HG02763 (cell line): ENCODE results near the gene ZNF653.
"Not testable (repeated sequence)": the region's sequence is repeated elsewhere in the genome, so short reads cannot be mapped to it uniquely, and the experiment has no call there.

Experiments
- ATAC-seq: cut with Tn5 transposase; IDR thresholded peaks from one replicate; pipeline ENCODE4 v1.9.1; 2021; ENCODE audit warnings: mild to moderate bottlenecking, moderate library complexity; ENCODE audit not compliant: unreplicated experiment

Gene ZNF653

DNA sequence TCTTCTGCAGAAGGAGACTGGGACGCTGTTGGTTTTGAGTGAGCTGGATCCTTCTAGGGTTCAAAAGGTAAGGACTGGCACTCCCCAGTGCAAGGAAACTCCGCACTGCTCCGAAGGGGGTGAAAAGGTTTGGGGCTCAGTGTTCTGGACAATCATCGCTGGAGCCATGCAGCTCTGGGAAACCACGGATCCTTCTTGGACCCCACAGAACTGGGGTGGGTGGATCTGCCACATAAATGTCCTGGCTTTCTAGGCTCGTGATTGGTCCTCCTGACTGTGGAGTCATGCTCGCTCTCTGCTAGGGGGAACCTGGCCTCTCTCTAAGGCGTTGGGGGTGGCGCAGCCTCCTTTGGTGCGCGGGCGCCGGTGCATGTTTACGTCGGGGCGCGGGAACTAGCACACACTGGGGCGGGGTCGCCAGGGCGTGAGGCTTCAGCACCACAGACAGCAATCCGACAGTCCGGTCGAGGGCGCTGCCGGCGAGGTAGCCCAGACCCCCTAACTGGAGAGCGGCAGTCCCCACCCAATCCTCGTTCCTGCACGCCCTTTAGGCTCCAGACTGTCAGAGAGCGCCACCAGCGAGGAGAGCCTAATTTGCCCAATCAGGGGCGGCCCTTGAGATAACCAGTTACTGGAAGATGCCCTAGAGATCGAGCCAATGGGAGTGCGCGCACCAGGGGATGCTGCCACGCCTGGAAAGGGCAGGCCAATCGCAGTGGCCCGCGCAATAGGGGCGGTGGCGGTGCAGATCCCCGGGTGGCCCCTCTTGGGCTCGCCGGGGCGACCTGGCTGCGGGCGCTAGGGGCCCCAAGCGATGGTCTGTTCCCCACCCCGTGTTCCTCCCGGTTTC, 23.9 kb downstream of the ZNF653 start:
- ATAC-seq, result peak; percentile 63

DNA sequence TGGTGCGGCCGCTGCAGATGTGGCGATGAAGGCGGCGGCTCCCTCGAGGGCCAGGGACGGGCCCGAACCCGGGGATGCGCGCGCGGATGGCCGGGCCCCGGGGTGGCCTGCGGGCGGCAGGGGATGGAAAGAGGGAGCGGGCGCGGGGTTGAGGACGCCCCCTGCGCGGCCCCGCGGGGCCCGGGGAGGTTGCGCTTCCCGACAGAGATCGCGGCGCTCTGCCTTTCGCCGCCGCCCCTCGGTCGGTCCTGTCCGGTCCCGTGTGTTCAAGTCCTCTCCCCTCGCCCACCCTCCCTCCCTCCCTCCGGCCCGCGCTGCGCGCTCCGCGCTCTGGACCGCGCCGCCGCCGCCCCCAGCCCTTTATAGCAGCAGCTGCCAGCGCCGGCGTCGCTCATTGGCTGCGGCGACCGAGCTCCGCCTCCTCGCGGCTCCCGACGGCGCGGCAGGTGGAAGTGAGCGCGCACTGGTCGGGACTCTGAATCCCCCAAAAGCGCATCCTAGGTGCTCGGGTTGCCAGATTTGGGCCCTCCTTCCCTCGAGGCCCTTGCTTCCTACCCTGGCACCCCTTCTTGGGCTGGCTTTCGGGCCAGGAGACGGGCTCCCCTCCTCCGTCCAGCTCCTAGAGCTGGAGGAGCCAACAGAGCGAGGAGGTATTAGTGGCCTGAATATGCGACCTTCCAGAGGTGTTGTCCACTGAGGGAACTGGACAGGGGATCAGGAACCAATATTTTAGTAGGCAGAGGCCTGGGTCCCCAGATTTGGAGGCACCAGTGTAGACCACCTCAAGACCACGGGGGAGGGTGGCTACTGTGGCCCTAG, 24.7 kb downstream of the ZNF653 start, which contains the start of gene ELAVL3:
Gene ELAVL3, minus strand, starts transcription at position 332 of the 819 bp plus-strand sequence. CDS start 438 bp downstream, outside the sequence.
- ATAC-seq, result no peak

DNA sequence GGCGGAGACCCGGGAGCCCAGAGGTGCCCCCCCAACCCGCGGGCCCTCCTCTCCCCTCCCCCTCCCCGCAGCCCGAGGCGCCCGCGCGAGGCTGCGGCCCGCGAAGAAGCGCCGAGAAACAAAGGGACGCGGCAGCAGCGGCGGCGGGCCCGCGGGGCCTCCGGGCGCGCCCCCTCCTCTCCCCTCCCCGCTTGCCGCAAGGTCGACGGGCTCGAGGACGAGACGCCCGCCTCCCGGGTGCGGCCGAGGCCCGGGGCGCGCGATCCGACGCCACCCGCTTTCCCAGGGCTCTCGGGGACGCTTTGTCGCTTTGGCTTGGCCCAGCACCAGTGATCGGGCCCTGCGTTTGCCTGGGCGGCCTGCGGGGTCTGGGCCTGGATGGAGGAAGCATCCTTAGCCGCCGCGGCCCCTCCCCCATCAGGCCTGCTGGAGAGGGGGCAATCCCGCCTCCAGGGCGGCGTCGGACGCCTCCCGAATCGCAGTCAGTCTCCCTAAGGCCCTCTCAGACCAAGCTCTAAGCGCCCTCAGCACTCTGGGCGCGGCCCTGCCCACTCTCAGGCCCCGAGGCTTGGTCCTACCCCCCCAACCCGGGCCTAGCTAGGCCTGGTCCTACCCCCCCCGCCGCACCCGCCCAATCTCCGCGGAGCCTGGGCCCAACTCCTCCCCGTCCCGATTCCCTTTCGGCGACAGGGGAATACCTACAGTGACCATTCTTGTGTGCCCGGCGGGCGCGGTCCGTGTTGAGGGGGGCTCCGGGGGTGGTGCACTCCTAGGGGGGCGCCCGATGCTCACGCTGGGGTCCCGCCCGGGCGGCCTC, 25.5 kb downstream of the ZNF653 start:
- ATAC-seq, result no peak

DNA sequence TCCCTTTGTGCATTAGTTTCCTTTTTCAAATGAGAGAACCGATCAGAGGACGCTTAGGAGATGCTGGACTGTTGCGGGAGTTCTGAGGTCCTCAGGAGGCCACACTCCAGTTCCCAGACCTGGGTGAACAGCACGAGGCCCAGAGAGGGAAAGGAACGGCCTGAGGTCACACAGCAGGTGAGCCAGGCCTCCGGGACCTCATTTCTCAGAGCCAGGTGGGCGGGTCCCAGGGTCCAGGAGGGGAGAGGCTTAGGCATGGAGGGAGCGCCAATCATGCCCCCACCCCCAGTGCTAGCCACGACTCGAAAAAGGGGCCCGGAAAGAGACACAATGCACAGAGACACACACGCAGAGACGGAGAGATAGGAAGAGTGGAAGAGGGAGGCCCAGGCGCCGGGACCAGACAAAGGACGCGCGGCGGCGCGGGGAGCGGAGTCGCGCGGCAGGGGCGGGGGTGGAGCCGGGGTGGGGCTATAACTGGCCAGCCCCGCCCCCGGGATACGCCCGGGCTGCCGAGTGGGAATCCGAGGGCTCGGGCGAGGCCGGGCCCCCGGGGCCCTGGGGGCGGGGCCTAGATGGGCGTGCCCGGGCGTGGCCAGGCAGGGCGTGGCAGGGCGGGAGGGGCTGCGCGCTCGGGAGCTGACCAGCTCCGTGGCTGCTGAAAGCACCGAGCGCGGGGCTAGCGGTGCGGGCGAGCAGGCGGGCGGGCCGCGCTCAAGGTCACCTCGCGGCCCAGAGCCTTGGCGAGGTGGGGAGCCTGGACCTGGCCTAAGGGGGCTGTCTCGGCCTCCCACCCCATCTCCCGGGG, 26.3 kb downstream of the ZNF653 start:
- no peak for ATAC-seq

DNA sequence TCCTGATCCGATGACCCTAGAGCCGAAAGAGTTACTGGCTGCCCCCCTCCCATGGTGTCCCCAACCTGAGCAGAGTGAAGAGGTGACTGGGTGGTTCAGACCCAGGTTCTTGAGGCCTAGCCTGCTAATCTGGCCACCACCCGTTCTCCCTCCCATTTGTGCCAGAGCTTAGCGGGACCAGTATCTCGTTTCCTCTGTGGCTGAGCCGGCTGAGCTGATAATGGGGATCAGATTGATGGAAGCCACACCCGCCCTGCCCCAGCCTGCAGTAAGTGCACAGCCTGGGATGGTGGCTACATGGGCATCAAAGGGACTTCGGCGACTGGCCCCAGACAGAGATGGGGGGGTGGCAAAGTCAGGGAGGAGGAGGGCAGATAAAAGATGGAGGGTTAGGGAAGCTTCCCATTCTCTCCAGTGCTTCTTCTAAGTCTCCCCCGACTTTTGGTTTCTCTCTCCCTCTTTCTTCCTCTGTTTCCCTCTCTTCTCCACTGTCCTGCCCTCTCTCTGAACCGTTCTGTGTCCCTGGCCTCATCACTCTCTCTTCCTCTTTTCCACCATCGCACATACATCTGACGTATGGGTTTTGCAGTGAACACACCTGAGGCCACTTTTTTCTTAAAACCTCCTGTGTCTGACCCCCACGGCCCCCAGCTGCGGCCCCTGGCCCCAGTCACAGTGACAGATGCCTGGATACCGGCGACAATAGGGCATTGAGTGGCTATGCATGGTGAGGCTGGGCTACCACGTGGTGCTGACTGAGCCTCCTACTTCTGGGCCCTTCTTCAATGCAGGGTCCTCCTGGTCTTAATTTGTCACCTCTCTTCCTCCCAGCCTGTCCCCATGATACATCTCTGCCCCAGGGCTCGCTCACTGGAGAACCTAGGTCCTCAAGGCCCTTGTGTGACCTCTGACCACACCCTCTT, 27.2 kb downstream of the ZNF653 start:
- no peak for ATAC-seq

DNA sequence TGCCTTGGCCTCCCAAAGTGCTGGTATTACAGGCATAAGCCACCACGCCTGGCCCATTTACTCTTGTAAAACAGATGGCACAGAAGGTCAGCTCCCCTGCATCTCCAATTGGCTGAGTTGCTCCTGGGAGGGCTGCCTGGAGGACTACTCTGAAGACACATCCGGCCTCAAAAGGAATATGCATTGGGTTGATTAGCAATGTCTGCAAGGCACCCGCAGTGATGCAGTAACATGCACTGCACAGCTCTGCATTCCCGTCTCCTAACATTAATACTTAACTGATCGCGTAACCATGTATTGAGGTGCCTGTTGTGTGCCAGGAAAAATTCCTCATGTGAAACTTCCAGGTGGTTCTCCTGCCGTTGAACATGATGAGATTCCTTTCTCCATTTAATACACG, 29.8 kb downstream of the ZNF653 start:
- ATAC-seq, result no peak

DNA sequence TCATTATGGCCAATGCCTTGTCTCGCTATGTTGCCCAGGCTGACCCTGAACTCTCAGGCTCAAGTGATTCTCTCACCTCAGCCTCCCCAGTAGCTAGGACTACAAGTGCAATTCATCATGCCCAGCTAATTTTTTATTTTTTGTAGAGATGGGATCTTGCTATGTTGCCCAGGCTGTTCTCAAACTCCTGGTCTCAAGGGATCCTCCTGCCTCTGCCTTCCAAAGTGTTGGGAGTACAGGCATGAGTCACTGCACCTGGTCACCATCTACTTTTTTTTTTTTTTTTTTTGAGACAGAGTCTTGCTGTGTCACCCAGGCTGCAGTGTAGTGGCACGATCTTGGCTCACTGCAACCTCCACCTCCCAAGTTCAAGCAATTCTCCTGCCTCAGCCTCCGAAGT, 30.3 kb downstream of the ZNF653 start:
- ATAC-seq, result not testable (repeated sequence)

DNA sequence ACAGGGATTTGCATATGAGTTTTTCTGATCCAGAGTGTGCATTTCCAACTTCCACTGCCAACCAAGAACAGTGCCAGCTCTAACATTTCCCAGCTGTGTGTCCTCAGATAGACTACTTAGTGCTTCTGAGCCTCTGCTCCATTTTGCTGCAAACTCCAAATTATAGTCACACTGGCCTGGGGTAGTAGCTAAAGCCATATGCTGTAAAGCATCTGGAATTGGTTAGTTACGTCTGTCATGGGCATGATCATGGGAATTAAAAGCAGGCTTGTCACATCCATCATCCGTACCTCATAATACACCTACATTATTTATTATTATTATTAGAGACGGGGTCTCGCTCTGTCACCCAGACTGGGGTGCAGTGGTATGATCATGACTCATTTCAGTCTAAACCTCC, 31.9 kb downstream of the ZNF653 start:
- no peak for ATAC-seq

DNA sequence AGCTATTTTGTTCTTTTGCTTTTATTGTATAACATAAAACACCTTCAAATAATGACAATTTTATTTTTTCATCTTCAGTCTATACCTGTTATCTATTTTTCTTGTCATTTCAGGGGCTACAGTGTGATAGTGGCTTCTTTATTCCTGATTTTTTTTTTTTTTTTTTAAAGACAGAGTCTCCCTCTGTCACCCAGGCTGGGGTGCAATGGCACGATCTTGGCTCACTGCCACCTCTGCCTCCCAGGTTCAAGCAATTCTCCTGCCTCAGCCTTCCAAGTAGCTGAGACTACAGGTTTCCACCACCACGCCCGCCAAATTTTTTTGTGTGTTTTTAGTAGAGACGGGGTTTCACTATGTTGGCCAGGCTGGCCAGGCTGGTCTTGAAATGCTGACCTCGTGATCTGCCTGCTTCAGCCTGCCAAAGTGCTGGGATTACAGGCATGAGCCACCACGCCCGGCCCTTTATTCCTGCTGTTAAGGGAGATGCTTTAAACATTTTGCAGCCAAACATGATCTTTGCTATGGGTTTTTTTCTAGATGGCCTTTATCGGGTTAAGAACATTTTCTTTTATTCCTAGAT, 37.3 kb downstream of the ZNF653 start:
- ATAC-seq, result not testable (repeated sequence)

DNA sequence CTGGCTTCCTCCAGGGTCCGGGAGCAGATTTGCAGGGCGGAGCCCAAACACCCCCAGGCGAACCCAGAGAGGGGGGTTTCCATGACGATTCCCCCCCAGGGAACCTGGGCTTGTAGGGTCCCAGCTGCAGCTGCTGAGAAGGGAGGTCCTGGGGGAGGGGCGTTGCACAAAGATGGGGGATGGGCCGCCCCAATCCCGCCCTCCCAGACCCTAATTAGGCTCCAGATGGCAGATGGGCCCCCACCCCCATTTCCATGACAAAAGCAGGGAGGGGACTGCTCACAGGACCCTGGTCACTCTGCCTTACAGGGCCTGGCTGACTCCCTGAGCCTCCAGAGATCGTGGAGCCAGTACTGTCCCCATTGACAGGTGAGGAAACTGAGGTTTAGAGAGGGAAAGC, 40.0 kb downstream of the ZNF653 start:
- ATAC-seq, result no peak

DNA sequence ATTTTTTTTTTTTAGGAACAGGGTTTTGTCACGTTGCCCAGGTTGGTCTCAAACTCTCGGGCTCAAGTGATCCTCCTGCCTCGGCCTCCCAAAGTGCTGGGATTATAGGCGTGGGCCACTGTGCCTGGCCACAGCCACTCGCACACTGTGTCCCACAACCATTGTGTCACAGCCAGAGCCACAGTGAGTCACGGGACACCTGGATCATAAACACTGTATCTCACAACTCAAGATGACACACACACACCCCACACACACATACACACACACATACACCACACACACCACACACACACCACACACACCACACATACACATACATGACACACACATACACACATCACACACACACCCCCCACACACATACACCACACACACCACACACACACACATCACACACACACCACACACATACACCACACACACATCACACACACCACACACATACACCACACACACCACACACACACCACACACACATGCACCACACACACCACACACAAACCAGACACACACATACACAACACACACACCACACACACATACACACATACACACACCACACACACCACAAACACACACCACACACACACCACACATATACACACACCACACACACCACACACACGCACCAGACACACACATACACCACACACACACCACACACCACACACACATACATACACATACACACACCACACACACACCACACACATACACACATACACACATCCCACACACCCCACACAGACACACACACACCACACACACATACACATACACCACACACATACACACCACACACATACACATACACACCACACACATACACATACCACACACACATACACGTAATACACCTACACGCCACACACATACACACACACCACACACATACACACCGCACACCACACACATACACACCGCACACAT, 41.0 kb downstream of the ZNF653 start:
- no peak for ATAC-seq

DNA sequence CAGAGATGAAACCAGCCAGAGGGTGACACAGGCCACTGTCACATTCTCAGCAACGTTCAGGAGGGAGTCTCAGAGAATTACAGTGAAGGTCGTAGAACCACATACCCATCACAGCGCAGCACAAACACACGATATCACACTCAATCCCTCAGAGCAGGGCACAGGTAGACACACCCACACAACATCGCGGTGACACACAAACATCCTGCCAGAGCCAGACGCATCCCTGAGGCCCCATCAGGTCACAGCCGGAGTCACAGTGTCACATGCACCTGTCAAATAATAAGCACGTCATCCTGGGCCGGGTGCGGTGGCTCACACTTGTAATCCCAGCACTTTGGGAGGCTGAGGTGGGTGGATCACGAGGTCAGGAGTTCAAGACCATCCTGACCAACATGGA, 42.2 kb downstream of the ZNF653 start:
- no peak for ATAC-seq

DNA sequence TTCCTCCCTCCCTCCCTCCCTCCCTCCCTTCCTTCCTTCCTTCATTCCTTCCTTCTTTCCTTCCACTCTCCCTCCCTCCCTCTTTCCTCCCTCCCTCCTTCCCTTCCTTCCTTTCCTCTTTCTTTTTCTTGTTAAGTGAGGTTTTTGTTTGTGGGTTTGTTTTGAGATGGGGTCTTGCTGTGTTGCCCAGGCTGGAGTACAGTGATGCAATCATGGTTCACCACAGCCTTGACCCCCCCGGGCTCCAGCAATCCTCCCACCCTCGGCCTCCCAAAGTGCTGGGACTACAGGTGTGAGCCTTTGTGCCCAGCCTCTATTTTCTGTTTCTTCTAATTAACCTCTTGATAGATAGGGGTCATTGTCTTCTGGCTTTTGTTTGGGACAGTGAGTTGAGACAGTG, 44.2 kb downstream of the ZNF653 start:
- no peak for ATAC-seq

DNA sequence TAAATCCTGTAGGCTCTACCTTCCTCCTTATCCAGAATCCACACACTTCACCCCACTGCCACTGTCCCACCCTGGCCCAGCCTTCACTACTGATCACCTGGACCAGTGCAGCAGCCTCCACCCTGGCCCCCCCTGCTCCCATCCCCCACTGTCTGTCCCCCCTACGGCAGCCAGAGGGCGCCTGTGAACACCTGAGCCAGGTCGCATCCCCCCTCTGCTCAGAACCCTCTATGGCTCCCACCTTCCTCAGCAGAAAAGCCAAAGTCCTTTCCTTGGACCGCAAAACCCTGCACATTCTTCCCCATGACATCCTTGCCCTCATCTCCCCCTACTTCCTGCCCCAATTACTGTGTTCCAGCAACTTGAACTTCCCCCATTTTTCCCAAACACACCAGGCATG, 45.4 kb downstream of the ZNF653 start:
- ATAC-seq, result no peak

DNA sequence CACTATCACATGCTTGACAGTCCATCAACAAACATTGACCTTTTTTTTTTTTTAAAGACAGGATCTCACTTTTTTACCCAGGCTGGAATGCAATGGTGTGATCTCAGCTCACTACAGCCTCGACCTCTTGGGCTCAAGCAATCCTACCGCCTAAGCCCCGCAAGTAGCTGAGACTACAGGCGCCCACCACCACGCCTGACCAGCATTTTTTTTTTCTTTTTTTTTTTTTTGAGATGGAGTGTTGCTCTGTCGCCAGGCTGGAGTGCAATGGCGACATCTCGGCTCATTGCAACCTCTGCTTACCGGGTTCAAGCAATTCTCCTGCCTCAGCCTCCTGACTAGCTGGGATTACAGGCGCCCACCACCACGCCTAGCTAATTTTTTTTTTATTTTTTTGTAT, 46.7 kb downstream of the ZNF653 start:
- not testable (repeated sequence) for ATAC-seq

DNA sequence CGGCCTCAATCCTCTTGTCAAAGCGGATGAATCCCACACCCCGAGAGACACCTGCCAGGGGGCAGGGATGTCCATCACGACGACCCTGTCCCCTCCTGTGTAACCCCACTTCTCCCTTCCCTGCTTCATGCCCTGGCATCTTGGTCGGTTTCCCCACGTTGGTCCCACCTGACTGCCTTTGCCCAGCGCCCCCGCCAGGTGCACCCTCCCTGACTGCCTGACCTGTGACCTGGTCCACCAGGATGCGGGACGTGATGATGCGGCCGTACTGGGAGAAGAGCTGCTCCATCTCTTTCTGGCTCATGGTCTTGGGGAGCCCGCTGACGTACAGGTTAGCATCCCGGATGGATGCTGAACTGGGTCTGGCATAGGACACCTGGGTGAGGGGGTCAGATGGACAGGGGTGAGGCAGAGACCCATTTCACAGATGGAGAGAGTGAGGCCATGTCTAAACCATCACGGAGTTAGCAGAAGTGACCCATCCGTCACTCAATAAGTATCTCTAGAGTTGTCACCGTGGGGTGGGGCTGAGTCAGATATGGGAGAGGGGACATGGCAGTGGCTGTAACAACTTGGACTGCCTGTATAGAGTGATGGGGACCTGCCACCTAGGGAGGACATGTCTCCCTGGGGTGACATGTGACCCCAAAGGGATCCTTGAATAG, 47.3 kb downstream of the ZNF653 start:
- no peak for ATAC-seq

DNA sequence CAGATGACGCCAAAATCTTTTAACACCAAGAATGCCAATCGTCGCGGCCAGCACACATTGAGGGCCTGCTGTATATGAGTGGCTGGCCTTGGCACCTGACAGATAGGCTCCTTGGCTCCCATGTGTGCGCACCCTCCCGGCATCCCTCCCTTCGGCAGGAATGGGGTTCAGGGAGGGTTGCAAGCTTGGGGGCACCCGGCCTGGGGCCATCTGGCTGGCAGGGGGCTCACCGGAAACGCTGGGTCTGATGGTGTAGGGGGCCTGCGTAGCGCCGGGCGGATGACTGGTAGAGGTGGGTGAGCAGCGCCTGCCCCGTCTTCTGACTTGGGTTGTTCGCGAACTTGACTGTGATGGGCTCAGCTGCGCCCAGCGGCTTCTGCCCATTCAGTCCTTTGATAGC, 47.8 kb downstream of the ZNF653 start:
- ATAC-seq, result no peak
